NCI-H345 treated with DMSO at 0.1 percent for 48 hours (cell line): ENCODE results near the gene RAP1GAP2.
"Not testable (repeated sequence)": the region's sequence is repeated elsewhere in the genome, so short reads cannot be mapped to it uniquely, and the experiment has no call there.

Source experiments
- DNase-seq: peaks from one replicate; lab custom pipeline; 2025; ENCODE audit not compliant: unreplicated experiment; lab: John Stamatoyannopoulos, UW

RAP1GAP2 gene

GRCh38 chr17:3015890-3016289, 219.7 kb downstream of the RAP1GAP2 start:
- no peak for DNase-seq

GRCh38 chr17:3017936-3018335, 221.7 kb downstream of the RAP1GAP2 start:
- no peak for DNase-seq

DNA sequence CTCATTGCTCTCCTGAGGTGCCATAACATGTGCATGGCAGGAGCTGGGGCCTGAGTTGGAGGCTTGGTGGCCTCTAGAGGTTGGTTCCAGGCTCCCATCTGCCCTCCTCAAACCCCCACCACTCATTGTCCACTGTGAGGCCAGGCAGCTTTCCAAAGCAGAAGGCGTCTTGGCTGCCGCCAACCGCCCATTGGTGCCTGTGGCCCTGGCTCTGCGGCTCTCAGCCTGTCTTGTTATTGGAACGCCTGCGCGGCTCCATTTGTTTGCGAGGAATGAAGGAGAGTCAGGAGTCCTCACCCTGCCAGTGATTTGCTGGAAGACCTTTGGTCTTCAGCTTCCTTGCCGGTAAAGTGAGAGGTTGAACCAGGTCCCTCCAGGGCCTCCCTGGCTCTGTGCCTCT, 223.5 kb downstream of the RAP1GAP2 start:
- no peak for DNase-seq

GRCh38 chr17:3020381-3020780, 224.1 kb downstream of the RAP1GAP2 start:
- no peak for DNase-seq

DNA sequence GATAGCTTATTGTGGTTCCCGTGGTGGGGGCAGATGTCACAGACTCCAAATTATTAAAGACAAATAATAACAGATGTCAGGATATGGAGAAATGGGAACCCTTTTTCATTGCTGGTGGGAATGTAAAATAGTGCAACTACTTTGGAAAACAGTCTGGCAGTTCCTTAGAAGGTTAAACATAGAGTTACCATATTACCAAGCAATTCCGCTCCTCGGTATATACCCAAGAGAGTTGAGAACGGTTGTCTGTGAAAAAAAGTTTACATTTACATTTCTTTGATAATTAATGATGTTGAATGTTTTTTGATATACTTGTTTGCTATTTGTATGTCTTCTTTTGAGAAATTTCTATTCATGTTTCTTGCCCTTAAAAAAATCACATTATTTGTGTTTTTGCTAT, 226.0 kb downstream of the RAP1GAP2 start:
- DNase-seq: no peak

DNA sequence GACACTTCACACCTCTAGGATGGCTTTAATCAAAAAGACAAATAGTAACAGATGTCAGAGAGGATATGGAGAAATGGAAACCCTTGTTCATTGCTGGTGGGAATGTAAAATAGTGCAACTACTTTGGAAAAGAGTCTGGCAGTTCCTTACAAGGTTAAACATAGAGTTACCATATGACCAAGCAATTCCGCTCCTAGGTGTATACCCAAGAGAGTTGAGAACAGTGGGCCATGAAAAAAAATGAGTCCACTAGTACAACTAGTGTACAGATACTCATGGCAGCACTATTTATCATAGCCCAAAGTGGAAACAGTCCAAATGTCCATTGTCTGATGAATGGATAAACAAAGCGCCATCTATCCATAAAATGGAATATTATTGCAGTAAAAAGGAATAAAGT, 228.1 kb downstream of the RAP1GAP2 start:
- DNase-seq: no peak

- DNase-seq: no peak
Measured at GRCh38 chr17:3025421-3026124, 229.3 kb downstream of the RAP1GAP2 start.

- DNase-seq: no peak
Measured at GRCh38 chr17:3026125-3026855, 230.1 kb downstream of the RAP1GAP2 start.

GRCh38 chr17:3026856-3027751, 230.9 kb downstream of the RAP1GAP2 start:
- DNase-seq: no peak

GRCh38 chr17:3027786-3028532, 231.7 kb downstream of the RAP1GAP2 start:
- DNase-seq: no peak

- DNase-seq: peak; percentile 32
Measured at GRCh38 chr17:3029213-3029913, 233.1 kb downstream of the RAP1GAP2 start.

GRCh38 chr17:3030096-3030495, 233.9 kb downstream of the RAP1GAP2 start:
- no peak for DNase-seq

GRCh38 chr17:3030852-3031470, 234.7 kb downstream of the RAP1GAP2 start:
- not testable (repeated sequence) for DNase-seq

- DNase-seq: no peak
Measured at GRCh38 chr17:3032258-3033247, 236.3 kb downstream of the RAP1GAP2 start.

- no peak for DNase-seq
Measured at GRCh38 chr17:3033248-3033640, 237.0 kb downstream of the RAP1GAP2 start.

- no peak for DNase-seq
Measured at GRCh38 chr17:3033741-3034577, 237.7 kb downstream of the RAP1GAP2 start.

DNA sequence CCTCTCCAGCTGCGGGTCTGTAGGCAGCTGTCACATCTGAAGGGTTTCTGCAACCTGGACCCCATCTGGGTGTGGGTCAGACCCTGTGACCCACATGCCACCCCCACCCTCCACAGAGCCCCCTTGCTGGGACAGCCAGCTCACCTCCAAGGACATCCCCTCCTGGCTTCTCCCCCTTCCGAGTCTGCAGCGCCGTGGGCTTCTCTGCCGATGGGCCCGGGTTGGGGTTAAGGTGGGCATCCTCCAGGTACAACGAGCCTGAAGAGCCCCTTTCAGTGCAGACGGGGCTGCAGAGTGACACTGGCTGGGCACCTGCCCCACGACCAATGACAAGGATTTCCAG, 238.3 kb downstream of the RAP1GAP2 start:
- no peak for DNase-seq
